ENCODE measurements around the gene KRT79. TPM values are rescaled to one million over a fixed set of nuclear protein-coding genes. Genes with fewer than 3 reads are reported as not detected.

KRT79 gene
- total RNA-seq, 4 donors from 2014 or later, result 0.46 to 2.8 (median 1.7) TPM; not detected in 1

DNA sequence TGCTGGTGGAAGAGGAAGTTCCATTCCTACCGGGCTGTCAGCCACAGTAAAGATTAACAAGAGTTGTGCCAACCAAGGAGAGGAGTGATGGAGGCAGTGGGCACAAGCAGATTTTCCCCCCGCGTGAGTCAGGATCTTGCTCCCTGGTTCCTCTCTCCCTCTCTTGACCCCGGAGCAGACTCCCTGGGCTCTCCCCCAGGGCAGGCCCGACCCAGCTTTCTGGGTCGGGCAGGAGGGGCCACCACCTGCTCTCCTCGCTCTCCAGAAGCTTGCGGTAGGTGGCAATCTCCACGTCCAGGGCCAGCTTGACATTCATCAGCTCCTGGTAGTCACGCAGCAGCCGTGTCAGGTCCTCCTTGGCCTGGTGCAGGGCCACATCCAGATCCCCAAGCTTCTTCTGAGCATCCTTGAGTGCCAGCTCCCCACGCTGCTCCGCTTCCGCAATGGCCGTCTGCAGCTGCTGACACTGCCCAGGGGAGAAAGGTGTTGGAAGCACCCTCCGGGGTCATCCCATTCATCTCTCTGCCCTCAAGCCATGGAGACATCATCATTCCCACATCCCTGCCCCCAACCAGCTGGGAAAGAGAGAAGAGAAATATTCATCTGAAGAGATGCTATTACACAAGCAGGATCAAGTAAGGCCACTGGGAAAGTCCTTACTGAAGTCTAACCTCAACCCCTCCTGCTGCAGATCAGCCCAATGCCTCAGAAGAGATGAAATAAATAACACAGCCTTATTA, 11.2 kb downstream of the KRT79 start:
- DNase-seq (ENCODE audit: low spot score) (no peak), ATAC-seq (ENCODE audit: low FRiP score) (no peak)
- TF ChIP-seq, protein P1, sequence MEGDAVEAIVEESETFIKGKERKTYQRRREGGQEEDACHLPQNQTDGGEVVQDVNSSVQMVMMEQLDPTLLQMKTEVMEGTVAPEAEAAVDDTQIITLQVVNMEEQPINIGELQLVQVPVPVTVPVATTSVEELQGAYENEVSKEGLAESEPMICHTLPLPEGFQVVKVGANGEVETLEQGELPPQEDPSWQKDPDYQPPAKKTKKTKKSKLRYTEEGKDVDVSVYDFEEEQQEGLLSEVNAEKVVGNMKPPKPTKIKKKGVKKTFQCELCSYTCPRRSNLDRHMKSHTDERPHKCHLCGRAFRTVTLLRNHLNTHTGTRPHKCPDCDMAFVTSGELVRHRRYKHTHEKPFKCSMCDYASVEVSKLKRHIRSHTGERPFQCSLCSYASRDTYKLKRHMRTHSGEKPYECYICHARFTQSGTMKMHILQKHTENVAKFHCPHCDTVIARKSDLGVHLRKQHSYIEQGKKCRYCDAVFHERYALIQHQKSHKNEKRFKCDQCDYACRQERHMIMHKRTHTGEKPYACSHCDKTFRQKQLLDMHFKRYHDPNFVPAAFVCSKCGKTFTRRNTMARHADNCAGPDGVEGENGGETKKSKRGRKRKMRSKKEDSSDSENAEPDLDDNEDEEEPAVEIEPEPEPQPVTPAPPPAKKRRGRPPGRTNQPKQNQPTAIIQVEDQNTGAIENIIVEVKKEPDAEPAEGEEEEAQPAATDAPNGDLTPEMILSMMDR (IDR thresholded peaks at IDR 0.05), result no peak

DNA sequence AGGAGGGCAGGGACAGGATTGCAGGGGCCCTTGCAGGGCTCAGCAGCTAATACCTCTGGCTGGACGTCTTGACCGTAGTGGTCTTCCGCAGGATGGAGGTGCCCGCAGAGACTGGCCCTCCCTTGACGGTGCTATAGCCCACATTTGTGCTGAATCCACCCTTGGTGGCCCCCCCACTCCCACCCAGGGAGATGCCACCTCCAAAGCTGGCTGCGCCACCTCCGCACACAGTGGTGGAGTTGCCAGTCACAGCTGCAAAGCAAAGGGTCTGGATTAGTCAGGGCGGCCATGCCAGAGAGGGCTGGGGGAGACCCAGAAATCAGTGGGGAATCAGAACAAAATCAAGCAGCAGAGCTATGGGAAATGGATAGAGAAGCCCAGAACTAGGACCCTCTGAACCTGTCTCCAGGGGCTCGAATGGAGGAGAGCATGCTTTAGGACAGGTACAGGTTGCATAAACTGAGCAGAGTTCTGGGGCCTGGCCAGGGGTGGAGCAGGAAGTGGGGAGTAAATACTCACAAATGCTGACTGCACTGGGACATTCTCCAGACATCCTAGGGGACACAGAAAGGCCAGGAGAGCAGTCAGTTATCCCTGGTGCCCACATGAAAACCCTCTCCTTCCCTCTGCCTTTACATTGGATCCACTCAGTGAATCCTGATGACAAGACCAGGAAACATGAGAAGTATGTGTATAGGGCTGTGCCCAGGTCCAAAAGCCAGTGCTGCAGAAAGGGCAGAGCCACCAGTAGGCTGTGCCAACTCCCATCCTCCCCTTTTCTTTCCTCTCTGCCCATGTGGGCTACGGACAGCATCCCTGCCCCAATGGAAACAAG, 12.1 kb downstream of the KRT79 start:
- no peak for DNase-seq (ENCODE audit: low spot score)
- no peak for ATAC-seq (ENCODE audit: low FRiP score)
- TF ChIP-seq, protein P1 (IDR thresholded peaks at IDR 0.05), result no peak

DNA sequence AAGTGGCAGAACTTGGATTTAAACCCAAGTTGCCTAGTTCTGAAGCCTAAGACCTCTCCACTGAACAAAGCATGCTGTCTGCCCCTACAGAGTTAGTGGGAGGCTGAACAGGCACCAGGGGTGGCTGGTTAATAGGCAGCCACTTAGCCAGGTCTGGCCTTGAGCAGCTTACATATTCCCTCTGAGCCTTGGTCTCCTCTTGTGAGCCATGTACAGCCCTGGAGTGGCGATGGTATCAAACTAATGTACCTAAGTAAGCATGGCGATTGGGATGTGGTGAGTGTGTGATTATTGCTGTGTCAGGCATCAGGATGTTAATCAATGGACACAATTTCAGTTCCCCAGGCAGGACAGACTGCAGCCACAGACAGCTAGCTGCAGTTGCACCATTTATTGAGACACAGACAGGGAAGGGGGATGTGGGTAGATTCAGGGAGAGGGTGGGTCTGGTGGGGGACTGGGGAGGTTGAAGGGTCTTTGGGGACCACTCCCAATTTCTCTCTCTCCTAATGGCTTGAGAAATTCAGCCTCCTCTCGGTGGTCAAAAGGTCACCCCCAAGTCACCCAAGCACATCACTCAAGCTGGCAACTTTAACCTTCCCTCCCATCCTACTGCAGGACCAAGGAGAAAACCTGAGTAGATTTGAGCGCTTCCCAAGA, 12.9 kb downstream of the KRT79 start:
- TF ChIP-seq, protein P1 (IDR thresholded peaks at IDR 0.05), result no peak
- DNase-seq (ENCODE audit: low spot score) (no peak), ATAC-seq (ENCODE audit: low FRiP score) (no peak)

DNA sequence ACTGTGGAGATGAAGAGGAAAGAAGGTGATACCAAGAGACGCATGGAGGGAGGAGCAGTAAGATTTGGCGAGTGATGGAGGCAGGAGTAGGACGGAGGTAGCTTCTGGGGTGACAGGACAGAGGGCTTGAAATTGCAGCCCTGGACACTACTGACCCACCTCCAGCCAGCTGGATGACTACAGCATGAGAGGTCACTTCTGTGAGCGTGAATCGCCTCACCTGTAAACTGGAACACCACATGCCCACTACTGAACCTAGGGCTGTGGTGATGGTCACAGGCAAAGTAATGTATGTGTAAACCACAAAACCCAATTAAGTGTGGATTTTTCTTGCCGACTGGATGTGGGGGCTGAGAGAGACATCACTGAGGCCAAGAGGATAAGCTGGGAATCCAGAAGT, 13.6 kb downstream of the KRT79 start:
- TF ChIP-seq, protein P1 (IDR thresholded peaks at IDR 0.05), result no peak
- no peak for ATAC-seq (ENCODE audit: low FRiP score)
- no peak for DNase-seq (ENCODE audit: low spot score)

DNA sequence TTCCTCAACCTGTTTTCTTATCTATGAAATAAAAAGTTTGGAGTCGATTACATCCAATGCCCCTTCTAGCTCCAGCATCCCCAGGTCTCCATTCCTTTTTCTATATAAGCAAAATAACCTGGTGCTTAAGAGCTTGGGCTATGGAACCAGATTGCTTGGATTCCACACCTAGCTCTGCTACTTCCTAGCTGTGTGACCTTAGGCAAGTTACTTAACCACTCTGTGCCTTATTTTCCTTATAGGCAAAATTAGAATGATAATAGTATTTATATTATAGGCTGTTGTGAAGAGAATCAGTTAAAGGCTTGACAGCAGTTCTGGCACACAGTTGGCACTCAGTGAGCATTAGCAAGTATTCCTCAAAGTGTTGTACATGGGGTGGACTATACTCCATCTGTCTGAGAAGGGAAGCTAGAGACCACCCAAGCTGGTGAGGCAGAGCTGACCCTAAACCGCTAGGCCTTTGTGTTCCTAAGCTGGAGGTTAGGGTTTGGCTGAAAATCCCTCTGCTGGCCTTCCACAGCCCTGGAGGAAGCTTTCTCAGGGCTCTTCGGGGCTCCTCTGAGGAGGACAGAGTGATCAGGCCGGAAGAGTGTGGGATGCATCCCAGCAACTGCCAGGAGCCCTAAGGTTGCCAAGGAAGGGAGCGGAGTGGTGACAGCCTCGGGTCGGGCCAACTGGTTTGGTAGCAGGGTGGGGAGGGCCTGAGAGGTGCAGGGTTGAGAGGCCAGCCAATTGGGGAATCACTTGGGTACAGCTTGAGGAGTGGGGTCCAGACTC, 14.2 kb downstream of the KRT79 start:
- no peak for ATAC-seq (ENCODE audit: low FRiP score)
- TF ChIP-seq, protein P1 (IDR thresholded peaks at IDR 0.05), result no peak

DNA sequence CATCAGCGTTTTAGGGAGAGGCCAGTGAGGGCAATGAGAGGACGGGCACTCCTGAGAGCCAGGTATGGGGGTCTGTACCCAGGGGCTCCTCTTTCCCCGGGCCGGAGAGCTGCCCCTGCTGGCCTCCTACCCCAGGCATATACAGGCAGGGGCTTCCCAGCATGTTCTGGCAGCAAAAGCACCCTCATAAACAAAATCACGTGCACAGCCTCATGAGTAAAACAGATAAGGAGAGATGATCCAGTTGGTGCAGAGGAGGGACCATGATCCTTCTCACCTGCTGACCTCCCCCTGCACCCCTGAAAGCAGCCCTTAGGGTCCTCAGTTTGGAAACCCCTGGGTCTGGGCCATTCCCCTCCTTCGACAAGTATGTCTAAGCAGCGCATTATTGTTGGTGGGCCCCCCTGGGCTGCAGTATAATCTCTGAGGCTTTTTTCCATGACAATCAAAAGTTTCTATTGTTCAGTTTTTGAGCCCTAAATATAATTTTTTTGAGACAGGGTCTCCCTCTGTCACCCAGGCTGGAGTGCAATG, 15.2 kb downstream of the KRT79 start:
- ATAC-seq (ENCODE audit: low FRiP score), result no peak
- DNase-seq (ENCODE audit: low spot score), result no peak
- TF ChIP-seq, protein P1 (IDR thresholded peaks at IDR 0.05), result no peak

More for the DNA sequence above, 14.2 kb downstream of the KRT79 start:
- no peak for DNase-seq (ENCODE audit: low spot score)

Data from omental fat pad (tissue), 4 donors.